ENCODE results near the gene CUZD1.

The CUZD1 gene

DNA sequence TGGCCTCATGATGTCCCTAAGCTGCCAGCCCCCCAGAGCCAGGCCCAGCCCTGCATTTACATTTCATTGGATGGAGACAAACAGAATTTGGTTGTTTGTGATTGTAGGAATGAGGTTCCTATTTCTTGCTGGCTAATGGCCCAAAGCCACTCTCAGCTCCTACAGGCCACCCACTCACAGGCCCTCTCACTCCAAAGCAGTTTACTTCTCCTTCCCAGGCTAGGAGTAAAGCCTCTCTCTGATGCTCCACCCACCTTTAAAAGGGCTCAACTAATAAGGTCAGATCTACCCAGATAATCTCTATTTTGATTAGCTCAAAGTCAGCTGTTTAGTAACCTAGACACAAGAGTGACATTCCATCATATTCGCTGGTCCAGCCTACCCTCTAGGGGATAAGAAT, 11.2 kb upstream of the CUZD1 start:
- DNase-seq (ENCODE audit: low spot score) = no peak

DNA sequence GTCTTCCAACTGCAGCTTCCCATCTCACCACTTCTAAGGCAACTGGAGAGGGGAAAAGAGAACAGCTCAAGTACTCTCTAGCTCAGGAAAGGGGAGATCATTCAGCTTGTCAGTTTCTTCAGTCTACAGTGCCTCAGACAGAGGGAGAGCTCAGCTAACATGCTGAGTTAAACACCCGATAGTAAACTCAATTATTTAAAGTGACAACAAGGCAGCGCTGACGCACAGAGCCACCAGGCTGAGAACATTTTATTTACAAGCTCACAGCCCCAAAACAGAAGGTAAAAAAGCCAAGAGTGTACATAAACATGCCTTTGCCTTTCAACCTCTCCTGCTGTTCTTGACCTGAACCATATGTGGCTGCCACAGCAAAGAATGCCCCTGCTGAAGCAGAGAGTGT, 10.1 kb upstream of the CUZD1 start:
- no peak for DNase-seq (ENCODE audit: low spot score)

More for the DNA sequence above, 11.2 kb upstream of the CUZD1 start:
- no peak for FAIRE-seq

DNA sequence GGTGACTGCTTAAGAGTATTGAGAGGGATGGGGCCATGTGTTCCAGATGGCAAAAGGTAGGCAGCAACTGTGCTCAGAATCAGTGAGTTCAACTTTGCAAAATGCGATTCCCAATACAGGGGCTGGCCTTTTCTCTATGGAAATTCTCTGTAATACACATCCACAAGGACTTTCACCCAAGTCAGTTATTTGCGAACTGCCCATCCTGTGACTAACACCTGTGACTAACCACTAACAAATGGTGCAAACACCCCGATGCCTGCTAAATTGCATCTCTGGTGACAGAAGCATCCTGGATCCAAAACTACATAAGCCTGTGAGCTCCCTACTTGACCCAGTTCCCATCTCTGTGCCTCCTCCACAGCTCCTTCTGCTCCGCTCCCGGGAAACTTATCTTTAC, 9.0 kb upstream of the CUZD1 start:
- DNase-seq (ENCODE audit: low spot score) (peak; percentile 68), FAIRE-seq (no peak)

More for the DNA sequence above, 10.1 kb upstream of the CUZD1 start:
- no peak for FAIRE-seq

DNA sequence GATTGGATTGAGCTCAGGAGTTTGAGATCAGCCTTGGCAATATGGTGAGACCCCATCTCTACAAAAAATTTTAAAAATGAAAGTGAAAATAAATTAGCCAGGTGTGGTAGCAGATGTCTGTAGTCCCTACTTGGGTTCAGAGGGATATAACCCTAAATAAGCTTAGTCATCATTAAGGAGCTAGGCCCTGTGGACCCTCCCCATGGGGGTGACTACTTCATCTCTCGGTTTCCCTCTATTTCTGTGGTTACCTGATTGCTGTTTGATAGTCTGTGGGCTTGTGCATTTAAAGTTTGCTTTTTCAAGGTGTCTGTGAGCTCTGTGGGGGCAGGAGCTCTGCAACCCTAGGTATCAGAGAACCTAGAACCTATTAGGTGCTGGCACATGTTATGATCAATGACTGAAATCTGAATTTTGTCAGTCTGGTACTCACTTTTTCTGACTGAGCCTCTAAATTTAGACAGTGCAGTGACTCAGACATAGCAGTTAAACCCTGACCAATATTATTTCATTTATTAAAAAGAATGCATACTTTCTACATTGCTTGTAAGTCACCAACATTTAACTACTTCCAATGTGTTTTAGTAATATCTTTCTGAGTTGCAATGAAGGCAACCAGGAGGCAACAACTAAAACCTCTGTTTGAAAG, 8.1 kb upstream of the CUZD1 start:
- DNase-seq (ENCODE audit: low spot score) (no peak), FAIRE-seq (no peak)

DNA sequence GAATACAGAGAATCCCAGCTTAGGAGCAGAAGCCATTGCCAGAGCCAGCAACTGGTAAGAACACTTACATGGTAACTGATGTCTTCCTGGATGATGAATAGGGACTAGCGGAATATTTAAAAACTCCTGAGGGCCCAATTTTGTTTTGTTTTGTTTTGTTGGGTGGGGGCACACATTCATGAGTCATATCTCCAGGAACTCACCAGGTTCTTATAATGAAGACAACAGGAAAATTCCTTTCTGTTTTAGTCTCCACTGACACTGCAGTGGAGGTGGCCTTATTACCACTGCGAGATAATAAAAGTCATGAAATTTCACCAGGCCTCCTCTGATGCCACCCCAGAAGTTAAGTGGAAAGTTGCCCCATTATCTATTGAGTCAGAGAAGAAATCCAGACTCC, 6.6 kb upstream of the CUZD1 start:
- DNase-seq (ENCODE audit: low spot score) (no peak), FAIRE-seq (no peak)

DNA sequence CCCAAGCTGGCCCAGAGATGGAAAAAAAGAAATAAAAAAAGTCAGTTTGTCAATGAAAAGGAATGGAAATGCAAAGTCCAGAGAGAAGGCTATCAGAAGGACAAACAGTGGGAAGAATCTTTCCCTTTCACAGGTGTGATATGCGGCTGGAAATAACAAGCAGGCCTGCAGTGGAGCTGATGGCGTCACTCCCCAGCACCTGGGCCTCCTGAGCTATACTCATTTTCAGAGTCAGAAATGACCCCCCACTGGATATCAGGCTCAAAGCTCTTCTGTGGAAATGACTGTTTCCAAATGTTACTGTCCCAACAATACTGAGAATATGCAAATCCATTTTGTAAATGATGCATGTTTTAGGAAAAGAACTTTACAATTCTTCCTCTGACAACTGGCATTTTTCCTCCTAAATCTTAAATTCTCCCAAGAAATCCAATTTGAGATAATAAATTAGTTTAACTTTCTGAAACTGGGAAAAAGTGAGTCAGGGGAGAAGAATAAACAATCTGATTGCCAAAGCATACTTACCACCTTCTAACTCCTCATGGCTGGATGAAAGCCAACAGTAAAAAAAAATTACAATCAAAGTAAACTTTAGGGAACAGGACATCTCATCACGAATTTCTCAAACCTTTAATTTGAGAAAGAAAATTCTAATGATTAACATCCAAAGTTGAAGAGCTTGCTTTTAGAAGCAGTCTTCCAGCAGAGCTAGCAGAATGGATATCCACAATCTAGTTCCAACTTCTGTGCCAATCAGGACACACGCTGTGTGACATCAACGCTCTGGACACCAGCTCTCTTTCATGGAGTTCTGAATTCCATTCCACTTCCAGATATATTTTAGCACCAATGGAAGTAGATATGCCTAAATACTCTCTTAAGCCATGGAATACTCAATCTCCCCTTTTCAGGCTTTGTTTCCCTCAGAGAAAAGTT, 5.3 kb upstream of the CUZD1 start:
- no peak for FAIRE-seq
- no peak for DNase-seq (ENCODE audit: low spot score)

DNA sequence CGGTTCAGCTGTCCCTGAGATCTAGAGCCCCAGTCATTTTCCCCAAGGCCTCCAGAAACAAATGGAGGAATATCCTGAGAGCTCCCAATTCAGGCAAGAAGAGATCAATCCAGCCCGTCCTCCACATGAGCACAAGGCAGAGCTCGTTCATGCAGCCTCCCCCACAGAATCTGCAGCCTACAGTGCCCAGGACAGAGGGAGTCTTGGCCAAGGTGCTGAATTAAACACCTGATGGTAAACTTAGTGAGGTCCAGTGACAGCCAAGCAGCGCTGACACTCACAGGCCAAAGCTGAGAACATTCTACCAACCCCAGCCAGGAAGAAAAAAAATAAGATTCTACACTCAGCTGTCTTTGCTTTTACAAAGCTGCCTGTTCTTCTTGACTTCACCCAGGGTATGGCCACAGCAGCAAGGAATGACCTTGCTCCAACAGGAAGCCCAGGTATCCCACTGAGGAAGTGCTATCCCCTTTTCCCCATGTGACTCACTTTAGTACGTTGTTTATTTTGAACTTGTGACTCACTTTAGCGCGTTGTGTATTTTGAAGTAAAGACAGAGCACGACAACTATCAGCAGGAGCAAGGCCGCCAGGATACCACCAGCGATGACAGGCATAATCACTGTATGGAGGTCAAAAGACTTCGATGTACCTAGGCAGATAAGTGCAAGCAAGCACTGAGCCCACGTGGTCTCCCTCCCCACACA, 4.4 kb upstream of the CUZD1 start:
- FAIRE-seq (no peak), DNase-seq (ENCODE audit: low spot score) (no peak)

DNA sequence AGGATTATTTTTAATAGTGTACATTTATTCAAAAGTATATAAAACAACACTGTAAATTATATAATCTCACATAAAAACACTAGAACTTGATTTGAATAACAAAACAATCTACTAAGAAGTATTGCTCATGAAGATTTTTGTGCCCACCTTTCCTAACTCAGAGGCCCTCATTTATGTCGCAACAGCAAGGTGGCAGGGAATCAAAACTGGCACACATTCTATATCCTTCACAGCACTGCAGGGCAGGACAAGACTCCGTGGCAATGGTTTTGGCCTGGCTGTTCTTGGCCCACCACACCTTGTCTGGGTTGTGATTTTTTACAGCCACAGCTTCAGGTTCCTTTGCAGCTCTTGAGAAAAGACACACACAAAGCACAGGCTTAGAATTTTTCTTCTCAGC, 3.4 kb upstream of the CUZD1 start:
- no peak for FAIRE-seq
- DNase-seq (ENCODE audit: low spot score) = no peak

DNA sequence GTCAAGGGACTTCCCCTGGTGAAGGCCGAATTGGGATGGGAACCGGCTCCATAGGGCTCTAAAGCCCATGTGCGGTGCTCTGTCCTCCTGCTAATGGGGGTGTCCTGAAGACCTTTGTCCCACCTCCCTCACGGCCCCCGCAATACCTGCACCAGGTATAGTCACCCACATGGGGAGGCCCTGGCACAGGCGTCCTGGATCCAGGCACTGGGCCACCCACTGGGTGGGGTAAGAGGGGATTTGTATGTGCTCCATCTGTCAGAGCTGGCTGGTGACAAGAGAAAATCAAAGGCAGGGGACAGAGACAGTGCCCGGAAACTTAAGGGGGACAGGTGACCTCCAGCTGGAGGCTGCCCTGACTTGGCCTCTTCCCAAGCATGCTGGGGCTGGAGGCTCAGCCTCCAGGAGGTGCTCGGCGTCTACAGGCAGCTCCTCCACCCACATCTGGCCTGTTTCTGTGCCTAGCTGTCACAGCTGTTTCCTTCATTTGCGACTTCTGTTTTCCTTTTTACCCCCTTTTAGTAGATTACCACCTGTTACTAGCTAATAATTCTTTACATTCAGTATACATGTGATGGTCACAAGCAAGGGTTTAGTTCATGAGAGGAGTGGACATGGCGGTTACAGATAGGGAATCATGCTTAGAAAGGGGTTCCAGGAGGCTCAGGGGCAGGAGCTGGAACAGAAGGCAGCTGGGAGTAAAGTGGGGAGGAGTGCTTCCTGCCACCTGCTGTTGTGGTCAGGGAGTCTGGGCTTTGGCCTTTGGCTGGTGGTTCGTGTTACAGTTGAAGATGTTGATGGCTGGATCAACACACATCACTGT, 2.3 kb upstream of the CUZD1 start:
- DNase-seq (ENCODE audit: low spot score) (no peak), FAIRE-seq (no peak)

DNA sequence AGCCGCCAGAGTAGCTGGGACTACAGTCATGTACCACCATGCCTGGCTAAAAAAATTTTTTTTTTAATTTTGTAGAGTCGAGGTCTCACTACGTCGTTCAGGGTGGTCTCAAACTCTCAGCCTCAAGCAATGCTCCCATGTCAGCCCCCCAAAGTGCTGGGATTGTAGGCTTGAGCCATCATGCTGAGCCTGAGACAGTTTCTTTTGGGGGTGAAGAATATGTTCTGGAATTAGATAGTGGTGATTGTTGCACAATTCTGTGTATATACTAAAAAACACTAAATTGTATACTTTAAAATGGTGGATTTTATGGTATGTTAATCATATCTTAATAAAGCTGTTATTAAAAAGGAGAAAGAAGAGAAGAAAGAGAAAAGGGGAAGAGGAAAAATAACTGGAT, 1.5 kb downstream of the CUZD1 start:
- DNase-seq (ENCODE audit: low spot score) = no peak
- no peak for FAIRE-seq

DNA sequence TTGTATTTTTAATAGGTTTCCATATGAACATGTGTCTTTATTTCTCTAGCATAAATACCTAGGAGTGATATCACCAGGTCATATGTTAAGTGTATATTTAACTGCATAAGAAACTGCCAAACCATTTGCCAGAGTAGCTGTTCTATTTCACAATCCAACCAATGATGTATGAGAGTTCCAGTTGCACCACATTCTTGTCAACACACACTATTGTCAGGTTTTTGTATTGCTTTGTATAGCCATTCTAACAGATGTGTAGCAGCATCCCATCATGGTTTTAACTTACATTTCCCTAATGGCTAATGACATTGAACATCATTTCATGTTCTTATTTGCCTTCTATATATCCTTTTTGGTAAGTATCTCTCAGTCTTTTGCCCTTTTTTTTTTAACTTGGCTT, 4.1 kb downstream of the CUZD1 start:
- DNase-seq (ENCODE audit: low spot score) = no peak
- no peak for FAIRE-seq

DNA sequence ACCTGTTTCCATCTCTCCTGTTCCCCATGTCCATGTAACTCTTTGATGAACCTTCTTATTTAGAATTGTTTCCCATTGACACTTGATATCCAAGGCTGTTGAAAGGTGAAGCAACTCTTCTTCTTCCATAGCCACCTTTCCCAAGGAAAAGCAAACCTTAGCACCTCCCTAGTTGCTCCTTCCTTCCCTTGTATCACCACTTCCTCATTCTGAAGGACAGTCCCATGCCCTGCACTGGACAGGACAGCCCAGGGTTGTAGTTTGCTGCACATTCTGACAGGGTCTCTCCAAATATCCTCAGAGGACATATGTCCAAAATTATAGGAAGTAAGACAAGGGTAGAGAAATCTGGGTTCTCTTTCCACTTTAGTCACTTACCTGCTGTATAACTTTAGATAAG, 6.2 kb downstream of the CUZD1 start:
- FAIRE-seq (no peak), DNase-seq (ENCODE audit: low spot score) (no peak)

DNA sequence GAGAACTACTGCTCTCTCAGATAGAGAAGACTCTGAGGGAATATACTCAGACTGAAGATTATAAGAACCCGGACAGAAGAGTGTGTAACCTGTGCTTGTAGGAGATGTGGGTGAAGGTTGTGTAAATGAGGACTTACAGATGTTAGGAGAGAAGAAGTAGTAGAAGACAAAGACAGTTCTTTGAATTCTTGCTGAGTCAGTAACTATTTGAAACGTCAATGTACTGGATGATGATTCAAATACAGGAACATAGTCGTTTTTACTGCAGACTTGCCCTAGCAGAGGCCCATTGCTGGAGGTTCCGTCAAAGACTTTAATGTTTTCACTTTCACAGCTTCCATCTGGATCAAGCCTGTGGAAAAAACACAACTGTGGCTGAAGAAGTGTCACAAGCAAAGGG, 6.8 kb downstream of the CUZD1 start:
- DNase-seq (ENCODE audit: low spot score) (no peak), FAIRE-seq (no peak)

DNA sequence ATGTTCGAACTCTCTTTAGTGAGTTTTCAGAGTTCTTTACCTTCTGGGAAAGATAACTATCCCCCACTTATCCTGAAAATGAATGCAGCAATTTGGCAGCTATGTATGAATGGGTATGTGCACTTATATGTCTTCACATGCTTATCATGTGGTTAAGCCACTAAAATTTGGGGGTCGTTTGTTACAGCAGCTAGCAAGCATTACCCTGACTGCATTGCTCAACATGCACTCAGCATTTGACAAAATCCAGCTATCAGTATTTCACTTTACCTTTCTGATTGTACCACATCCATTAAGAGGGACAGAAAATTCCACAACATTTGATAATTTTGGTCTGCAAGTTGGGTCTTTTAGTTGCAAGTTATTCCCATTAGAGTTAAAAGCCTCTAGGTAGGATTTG, 9.7 kb downstream of the CUZD1 start:
- FAIRE-seq = no peak
- no peak for DNase-seq (ENCODE audit: low spot score)

DNA sequence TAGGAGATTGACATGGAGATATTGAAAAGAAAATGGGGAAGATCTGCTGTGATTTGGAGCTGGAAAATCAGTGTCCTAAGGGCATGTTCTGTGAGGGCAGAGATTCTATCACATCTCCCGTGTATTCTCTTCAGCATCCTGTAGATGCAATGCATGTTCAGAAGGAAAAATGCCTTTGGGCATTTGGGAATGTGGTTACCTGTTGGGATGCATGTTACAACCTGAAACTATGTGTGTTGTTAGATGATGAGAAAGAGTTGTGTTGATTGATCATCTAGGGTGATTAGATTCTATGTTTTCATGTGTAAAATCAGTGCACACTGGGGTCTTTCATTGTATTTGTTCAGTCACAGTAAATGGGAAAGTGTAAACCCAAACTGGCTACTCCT, 14.7 kb downstream of the CUZD1 start:
- no peak for FAIRE-seq
- DNase-seq (ENCODE audit: low spot score) = no peak

DNA sequence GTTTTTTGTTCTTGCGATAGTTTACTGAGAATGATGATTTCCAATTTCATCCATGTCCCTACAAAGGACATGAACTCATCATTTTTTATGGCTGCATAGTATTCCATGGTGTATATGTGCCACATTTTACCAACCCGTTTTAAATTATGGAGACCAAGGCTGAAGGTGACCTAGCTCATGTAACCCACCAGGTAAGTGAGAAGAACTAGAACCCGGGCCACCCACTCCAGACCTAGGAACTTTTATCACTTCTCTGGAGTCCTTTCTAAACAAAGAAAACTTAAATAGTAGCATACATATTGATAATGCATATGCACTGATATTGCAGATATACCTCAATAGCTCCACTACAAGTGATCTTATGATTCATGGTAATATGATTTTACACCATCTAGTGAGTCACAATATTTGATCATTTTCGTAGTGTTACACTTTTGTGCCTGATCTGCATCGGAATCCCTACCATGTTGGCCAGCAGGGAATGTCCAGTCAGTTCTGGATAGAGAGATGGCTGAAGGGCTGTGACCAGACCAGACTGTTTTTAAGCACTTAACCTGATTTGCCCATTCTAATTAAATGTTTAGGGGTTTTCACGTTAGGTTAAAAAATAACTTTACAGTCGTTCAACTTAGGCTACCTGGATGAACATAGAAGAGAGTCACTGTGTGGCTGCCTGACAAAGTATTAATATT, 15.2 kb downstream of the CUZD1 start:
- no peak for FAIRE-seq
- no peak for DNase-seq (ENCODE audit: low spot score)

DNA sequence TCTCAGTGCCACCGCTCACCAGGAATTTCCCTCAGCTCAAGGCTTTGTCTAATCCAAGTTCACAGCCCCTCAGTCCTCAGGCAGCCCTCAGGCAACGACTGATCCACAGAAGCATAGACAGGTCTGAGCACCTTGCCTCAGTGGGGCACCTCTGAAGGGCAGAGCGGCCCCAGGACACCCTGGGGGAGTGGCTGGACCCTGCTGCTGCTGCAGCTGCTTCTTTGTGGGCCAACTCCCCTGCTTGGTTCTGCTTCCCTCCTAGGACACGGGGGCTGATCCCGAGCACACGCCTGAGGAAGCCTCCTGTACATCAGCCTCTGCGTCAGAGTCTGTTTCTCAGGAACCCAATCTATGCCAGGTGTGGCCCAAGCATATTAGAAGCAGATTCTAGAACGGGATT, 16.2 kb downstream of the CUZD1 start:
- no peak for FAIRE-seq

DNA sequence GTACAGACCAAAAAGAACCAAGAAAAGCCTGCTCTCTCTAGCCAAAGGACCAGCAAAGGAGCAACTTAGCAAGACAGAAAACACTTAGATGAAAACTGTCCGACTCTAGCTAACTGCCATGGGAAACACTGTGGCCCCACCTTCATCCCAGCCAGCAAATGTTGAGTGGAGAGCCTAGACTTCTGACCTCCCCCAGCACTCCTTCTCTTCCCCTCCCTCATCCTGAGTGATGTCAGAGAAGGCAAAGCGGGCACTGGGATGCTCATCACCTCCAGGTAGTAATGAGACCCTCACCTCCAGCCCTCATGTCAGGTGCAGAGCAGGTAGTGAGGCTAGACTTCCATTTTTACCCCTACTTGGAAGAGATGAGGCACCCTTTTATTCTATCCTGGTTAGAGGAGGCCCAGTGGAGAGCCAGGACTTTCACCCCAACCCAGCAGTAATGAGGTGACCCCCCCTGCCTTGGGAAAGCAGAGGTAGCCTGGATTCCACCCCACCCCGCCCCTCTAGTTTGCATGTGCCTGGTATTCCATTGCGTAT, 16.9 kb downstream of the CUZD1 start:
- FAIRE-seq (no peak), DNase-seq (ENCODE audit: low spot score) (no peak)

More for the DNA sequence above, 16.2 kb downstream of the CUZD1 start:
- no peak for DNase-seq (ENCODE audit: low spot score)

DNA sequence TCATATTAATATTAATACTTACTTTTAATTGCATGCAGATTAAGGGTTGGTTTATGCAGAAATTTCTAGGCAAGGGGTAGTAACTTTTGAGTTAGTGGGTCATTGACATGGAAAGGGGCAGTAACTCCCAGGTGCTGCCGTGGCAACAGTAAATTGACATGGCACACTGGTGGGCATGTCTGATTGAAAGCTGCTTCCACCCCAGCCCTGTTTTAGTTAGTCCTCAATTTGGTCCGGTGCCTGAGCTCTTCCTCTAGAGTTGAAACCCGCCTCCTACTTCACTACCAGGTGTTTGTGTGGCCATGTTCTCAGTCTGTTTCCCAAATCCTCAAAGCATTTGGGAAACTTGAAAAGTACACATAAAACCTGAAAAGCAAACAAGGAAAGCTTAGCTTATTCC, 18.4 kb downstream of the CUZD1 start:
- DNase-seq (ENCODE audit: low spot score) = no peak
- FAIRE-seq = no peak

DNA sequence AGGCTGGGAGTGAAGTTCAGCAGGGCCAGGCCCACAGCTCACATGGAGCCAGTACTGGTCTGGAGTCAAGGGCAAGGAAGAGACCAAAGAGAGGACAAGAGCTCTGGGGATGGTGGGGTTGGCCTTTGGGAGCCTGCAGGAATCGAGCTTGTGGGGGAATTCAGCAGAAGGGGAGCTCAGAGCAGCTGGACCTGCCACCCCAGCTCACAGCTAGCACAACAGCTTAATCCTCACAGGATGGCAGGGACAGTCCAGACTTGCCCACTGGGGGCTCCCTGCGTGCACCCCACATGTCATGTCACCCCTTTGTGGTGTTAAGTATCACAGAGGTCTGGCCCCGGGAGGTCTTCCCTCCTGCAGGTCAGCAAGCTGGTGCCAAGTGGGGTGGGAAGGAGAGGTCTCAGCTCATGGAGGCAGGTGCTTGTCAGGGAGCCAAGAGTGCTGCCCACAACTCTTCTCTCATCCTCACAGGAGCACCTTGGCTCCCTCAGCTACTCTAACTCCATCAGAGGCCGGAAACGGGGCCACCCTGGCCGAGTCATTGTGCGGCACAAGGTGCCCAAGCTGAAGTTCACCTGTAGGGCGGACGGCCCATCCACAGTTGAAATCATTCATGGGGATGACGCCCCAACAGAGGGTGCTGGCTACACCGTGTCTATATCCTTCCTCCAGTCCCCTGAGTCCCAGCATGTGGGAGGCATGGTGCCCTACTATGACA, 22.5 kb downstream of the CUZD1 start:
- no peak for FAIRE-seq

More for the DNA sequence above, 22.5 kb downstream of the CUZD1 start:
- DNase-seq (ENCODE audit: low spot score) = no peak
